Right kidney (tissue), 1 donor: ENCODE data around the gene MYLIP.

Source experiments
- DNase-seq: peaks from one replicate; pipeline ENCODE4 v3.0.0-alpha.2; 2016

The MYLIP gene

GRCh38 chr6:16105854-16106253 lies 23.0 kb upstream of the MYLIP start:
- DNase-seq: no peak

DNA sequence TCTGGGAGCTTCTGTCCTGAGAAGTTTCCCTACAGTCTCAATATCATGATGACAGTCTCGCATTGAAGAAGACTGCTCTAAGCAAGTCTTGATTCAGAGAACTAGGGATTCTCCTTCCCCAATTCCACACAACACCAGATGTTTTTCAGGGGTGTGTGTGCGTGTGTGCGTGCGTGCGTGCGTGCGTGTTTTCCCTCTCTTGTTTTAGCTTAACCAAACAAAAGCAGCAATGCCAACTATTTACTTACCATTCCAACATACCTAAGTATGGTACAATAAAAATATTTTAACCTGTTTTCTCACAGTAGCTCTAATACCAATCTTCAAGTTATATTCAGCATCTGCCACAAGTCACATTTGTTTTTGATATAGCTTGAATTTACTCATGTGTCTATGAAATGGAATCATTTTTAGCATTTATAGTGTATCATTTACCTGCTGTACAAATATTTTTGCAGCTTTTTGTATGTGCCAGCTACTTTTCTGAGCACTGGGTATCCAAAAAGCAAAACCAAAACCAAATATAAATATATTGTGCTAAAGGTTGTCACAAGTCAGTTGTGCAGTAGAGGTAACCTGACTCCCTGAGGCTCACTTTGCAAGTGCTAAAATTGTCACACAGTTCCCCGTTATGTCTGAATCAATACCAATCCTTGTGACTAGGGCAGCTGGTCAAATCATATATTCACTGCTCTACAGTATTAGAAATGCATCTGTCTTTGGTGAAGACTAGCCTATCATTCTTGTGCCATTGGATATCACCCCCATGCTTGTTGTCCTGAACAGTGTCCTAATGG lies 21.7 kb upstream of the MYLIP start:
- no peak for DNase-seq

DNA sequence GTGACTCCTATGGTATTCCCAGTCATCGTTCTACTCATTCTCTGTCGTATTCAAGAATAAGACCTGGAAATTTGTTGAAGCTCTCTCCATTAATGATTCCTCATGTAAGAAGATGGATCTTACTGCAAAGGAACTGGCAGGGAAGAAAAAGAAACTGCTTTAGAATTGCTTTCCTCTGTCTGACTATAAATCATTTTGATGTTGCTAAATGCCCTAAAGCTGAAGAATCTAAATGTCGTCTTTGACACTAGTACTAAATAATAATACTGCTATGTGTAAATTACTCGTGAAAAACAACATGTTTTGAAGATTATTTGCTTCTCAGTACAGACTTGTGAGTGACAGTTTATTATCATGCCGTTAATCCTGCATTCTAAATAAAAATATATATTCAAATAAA lies 20.5 kb upstream of the MYLIP start:
- DNase-seq: no peak

DNA sequence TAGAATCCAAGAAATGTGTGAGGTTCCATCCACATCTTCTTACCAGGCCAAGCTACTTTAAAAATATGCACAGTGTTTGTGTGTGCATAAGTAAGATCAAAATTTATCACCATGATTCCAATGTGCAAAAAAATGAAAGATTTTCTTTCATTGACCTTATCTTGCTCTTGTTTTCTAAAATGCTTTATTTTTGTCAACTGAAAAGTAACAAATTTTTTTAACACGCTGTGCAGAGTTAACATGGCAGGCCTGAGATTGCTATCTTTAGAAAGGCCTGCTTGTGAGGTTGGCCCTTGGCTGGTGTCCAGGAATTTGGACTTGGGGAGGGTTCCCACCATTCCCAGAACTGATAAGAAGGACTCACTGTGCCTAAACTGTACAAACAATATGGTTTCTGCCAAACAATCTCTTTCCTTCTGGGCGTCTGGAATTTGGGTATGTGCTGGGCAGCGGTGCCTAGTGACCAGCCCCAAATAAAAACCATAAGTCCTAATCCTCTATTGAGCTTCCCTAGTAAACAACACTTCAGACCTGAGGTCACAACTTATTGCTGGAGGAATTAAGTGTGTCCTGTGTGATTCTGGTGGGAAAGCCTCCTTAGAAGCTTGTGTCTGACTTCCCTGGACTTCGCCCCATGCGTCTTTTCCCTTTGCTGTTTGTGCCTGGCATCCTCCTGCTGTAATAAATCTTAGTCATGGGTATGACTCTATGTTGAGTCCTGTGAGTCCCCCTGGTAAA lies 19.8 kb upstream of the MYLIP start:
- no peak for DNase-seq

- no peak for DNase-seq
Measured at GRCh38 chr6:16109659-16110305, 19.1 kb upstream of the MYLIP start.

GRCh38 chr6:16118825-16119224 lies 10.1 kb upstream of the MYLIP start:
- DNase-seq: no peak

GRCh38 chr6:16121339-16121738 lies 7.5 kb upstream of the MYLIP start:
- DNase-seq: no peak

- no peak for DNase-seq
Measured at GRCh38 chr6:16122197-16122596, 6.7 kb upstream of the MYLIP start.

GRCh38 chr6:16124198-16125180 lies 4.4 kb upstream of the MYLIP start:
- DNase-seq: no peak

DNA sequence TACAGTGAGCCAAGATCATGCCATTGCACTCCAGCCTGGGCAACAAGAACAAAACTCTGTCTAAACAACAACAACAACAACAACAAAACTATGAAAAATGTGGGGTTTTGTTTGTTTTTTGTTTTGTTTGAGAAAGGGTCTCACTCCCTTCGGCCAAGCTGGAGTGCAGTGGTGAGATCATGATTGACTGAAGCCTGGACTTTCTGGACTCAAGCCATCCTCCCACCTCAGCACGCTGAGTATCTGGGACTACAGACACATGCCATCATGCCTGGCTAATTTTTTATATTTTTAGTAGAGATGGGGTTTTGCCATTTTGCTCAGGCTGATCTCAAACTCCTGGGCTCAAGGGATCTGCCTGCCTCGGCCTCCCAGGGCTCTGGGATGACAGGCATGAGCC lies 2.8 kb upstream of the MYLIP start:
- DNase-seq: no peak

GRCh38 chr6:16126861-16127260 lies 2.0 kb upstream of the MYLIP start:
- no peak for DNase-seq

GRCh38 chr6:16127471-16127870 lies 1.4 kb upstream of the MYLIP start:
- DNase-seq: no peak

GRCh38 chr6:16129623-16130401 lies 926 bp downstream of the MYLIP start:
- peak; percentile 63 for DNase-seq

GRCh38 chr6:16130437-16130891 lies 1.6 kb downstream of the MYLIP start:
- peak; percentile 66 for DNase-seq

- peak; percentile 53 for DNase-seq
Measured at GRCh38 chr6:16130932-16131387, 2.1 kb downstream of the MYLIP start.

GRCh38 chr6:16132909-16133308 lies 4.0 kb downstream of the MYLIP start:
- DNase-seq: no peak

DNA sequence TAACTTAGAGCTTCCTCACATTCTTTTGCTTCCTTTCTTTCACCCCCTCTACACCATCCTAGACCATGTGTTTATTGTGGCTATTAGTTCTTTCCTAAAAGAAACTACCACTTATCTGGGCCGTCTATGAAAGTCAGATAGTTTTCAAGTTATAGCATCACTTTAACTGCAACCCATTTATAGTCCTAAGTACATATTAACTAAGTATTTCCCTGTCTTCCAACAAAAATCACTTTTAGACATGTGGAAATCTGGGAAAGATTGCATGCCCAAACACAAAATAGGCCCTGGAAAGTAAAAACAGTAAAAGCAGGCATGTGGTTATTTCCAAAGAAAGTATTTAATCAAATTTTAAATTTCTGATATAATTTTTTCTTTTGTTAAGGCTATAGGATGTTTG lies 5.5 kb downstream of the MYLIP start:
- DNase-seq: no peak

DNA sequence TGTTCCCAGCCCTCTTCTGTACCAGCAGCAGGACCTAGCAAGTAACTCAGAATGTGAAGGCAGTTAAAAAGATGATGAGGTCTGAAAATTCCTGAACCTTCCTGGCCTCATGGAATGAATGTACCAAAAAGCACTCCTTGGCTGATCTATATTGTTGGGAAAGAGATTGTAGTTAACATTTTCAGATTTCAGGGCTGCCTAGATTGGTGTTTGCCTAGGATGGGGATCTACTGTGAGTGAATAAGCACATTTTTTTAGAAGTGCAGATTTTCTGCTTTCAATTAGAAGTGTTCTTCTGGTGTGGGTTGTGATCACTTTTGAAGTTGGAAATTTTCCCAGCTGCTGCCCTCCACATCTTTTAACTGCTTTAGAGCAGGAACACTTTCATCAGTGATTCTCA lies 6.2 kb downstream of the MYLIP start:
- DNase-seq: no peak

- DNase-seq: no peak
Measured at GRCh38 chr6:16136091-16136490, 7.2 kb downstream of the MYLIP start.

DNA sequence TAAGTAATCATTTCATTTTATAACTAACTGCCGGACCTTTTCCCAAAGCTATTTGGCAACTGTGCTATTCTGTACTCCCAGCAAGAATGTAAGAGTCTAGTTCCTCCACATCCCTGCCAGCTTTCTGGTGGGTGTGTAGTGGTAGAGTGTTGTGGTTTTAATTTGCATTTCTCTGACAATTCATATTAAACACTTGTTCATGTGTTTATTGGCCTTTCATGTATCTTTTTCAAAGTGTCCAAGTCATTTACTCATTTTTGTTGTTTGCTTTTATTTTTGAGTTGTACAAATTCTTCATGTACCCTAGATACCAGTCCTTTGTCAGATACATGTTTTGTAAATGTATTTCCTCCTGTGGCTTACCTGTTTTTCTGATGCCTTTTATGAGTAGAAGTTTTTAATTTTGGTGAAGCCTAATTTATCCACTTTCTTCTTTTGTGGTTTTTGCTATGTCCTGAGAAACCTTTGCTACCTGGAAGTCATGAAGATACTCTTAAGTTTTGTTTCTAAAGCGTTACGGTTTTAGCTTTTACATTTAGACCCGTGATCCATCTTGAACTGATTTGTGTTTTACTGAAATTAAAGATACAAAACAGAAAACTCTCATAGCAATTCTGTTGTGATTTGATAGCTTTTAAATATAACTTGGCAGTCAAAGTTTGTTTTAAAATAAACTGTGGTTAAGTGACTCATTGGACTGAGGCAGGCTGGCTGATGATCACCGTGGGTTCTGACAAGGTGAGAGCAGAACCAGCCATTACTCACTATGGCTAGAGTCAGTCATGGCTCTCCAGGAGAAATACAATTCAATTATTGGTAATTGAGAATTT lies 8.0 kb downstream of the MYLIP start:
- no peak for DNase-seq
